Measurements from ENCODE around the gene PCIF1. TPM values are rescaled to one million over a fixed set of nuclear protein-coding genes. Genes with fewer than 3 reads are reported as not detected.

The PCIF1 gene
- total RNA-seq, 1 donor from 2014 or later = 6.3 TPM

DNA sequence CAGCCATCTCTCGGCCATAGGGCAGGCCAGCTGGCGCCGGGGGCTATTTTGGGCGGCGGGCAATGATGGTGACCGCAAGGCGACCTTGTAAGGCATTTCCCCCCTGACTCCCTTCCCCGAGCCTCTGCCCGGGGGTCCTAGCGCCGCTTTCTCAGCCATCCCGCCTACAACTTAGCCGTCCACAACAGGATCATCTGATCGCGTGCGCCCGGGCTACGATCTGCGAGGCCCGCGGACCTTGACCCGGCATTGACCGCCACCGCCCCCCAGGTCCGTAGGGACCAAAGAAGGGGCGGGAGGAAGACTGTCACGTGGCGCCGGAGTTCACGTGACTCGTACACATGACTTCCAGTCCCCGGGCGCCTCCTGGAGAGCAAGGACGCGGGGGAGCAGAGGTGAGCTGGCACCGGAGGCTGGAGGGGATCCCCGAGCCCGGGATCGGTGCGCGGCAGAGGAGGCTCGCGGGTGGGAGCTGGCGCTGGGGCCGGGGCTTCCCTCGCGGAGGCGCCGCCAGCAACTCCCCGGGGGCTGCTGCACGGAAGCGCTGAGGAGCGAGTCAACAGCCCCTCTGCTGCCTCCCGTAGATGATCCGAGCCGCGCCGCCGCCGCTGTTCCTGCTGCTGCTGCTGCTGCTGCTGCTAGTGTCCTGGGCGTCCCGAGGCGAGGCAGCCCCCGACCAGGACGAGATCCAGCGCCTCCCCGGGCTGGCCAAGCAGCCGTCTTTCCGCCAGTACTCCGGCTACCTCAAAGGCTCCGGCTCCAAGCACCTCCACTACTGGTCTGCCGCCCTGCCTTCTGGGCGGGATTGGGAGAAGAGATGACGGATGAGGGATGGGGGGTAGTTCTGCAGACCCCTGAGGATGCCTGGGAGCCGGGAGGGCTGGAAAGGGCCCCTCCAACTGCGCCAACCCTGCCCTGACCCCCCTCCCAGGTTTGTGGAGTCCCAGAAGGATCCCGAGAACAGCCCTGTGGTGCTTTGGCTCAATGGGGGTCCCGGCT, 43.2 kb upstream of the PCIF1 start, which contains the start of the genes CTSA and NEURL2:
CTSA (plus strand) TSS at position 351 of the 999 bp plus-strand sequence; CDS start at position 585, 234 bp downstream.
NEURL2 (minus strand) TSS at position 224 of the 999 bp plus-strand sequence; CDS start at position 7, 217 bp downstream.
- FAIRE-seq (no peak), DNase-seq (ENCODE audit: low read depth) (peak; percentile 62)
- TF ChIP-seq, protein P1, sequence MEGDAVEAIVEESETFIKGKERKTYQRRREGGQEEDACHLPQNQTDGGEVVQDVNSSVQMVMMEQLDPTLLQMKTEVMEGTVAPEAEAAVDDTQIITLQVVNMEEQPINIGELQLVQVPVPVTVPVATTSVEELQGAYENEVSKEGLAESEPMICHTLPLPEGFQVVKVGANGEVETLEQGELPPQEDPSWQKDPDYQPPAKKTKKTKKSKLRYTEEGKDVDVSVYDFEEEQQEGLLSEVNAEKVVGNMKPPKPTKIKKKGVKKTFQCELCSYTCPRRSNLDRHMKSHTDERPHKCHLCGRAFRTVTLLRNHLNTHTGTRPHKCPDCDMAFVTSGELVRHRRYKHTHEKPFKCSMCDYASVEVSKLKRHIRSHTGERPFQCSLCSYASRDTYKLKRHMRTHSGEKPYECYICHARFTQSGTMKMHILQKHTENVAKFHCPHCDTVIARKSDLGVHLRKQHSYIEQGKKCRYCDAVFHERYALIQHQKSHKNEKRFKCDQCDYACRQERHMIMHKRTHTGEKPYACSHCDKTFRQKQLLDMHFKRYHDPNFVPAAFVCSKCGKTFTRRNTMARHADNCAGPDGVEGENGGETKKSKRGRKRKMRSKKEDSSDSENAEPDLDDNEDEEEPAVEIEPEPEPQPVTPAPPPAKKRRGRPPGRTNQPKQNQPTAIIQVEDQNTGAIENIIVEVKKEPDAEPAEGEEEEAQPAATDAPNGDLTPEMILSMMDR (IDR thresholded peaks at IDR 0.05; ENCODE audit: insufficient read depth, low read length, severe bottlenecking) = peak; percentile 16
- peak within 1 kb of the TSS; percentile 89 for H3K4me3 ChIP-seq (ENCODE audit: low read depth, low read length)
- no peaks in the 10 kb centered on the region for H3K27me3 ChIP-seq (ENCODE audit: control insufficient read depth, insufficient read depth, low read length)
- peaks cover 6% of the 10 kb centered on the region for H3K36me3 ChIP-seq (ENCODE audit: control insufficient read depth, insufficient read depth, low read length)

DNA sequence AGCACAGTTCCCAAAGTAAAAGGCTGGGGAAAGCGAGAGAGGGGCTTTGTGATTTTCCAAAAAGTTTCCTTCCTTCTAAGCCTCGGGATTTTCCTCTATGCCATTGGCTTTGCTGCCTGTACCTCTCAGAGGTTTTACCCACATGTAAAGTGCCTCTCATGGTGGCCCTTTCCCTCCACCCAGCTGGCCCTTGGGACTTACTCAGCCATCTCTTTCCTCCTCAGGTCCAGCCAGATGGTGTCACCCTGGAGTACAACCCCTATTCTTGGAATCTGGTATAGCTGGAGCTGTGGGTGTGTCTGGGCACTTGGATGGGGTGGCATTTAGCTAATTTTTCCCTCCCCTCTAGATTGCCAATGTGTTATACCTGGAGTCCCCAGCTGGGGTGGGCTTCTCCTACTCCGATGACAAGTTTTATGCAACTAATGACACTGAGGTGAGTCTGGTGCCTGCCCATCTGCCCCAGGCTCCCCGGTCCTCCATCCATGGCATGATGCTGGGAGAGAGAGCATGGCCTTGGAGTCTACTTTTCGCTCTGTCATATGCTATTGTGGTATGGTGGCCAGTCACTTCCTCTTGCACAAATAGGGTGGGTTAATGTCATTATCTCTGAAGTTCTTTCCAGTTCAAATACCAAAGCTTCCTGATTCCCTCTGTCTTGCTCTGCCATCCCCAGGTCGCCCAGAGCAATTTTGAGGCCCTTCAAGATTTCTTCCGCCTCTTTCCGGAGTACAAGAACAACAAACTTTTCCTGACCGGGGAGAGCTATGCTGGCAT, 42.2 kb upstream of the PCIF1 start:
- FAIRE-seq = no peak

DNA sequence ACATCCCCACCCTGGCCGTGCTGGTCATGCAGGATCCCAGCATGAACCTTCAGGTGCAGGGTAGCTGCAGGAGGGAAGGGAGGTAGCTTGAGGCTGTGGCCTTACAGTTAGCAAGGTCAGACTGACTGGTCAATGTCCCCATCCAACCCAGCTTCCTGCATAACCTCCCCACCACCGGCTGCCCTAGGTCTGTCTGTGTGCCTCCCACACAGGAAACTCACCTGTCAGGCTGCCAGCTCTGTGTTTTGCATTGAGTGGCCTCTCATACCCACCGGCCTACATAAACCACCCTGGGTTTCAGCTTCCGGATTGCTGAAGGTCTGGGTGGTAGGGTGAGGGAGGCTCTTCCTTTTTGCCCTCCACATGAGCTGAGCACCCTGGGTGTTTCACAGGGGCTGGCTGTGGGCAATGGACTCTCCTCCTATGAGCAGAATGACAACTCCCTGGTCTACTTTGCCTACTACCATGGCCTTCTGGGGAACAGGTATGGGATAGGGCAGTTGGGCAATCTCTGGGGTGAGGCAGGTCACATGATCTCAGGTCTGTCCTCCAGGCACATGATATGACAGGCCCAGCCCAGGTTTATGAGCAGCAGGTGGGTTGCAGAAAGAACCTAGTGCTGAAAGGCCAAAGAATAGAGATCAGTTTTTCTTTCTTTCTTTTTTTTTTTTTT, 41.5 kb upstream of the PCIF1 start:
- TF ChIP-seq, protein P1 (IDR thresholded peaks at IDR 0.05; ENCODE audit: insufficient read depth, low read length, severe bottlenecking) = no peak
- Histone ChIP-seq H3K27me3 (ENCODE audit: control insufficient read depth, insufficient read depth, low read length) (no peaks in the 10 kb centered on the region), H3K4me3 (ENCODE audit: low read depth, low read length) (no peak overlapping the region), H3K36me3 (ENCODE audit: control insufficient read depth, insufficient read depth, low read length) (peaks cover 11% of the 10 kb centered on the region)
- FAIRE-seq (no peak), DNase-seq (ENCODE audit: low read depth) (peak; percentile 57)

More for the DNA sequence above, 42.2 kb upstream of the PCIF1 start:
- Histone ChIP-seq H3K4me3 (ENCODE audit: low read depth, low read length) (peak overlapping the region; percentile 89), H3K27me3 (ENCODE audit: control insufficient read depth, insufficient read depth, low read length) (no peaks in the 10 kb centered on the region), H3K36me3 (ENCODE audit: control insufficient read depth, insufficient read depth, low read length) (peaks cover 9% of the 10 kb centered on the region)
- TF ChIP-seq, protein P1 (IDR thresholded peaks at IDR 0.05; ENCODE audit: insufficient read depth, low read length, severe bottlenecking) = peak; percentile 12
- peak; percentile 45 for DNase-seq (ENCODE audit: low read depth)

DNA sequence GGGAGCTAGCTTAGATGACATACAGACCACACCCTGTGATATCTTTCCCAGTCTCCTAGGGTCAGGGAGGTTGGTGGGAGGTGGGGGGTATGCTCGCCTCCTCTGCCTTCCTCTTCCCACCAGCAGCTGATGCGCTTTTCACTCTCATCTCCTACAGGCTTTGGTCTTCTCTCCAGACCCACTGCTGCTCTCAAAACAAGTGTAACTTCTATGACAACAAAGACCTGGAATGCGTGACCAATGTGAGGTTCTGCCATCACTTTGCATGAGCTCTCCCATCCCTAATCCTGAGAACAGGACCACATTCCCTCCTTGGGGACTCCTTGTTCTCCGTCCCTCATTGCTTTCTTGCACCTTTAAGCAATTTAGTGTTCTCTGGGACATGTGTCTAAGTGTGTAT, 40.7 kb upstream of the PCIF1 start:
- Histone ChIP-seq H3K4me3 (ENCODE audit: low read depth, low read length) (no peak overlapping the region), H3K36me3 (ENCODE audit: control insufficient read depth, insufficient read depth, low read length) (peaks cover 14% of the 10 kb centered on the region), H3K27me3 (ENCODE audit: control insufficient read depth, insufficient read depth, low read length) (no peaks in the 10 kb centered on the region)
- DNase-seq (ENCODE audit: low read depth) (no peak), FAIRE-seq (no peak)
- TF ChIP-seq, protein P1 (IDR thresholded peaks at IDR 0.05; ENCODE audit: insufficient read depth, low read length, severe bottlenecking) = no peak

DNA sequence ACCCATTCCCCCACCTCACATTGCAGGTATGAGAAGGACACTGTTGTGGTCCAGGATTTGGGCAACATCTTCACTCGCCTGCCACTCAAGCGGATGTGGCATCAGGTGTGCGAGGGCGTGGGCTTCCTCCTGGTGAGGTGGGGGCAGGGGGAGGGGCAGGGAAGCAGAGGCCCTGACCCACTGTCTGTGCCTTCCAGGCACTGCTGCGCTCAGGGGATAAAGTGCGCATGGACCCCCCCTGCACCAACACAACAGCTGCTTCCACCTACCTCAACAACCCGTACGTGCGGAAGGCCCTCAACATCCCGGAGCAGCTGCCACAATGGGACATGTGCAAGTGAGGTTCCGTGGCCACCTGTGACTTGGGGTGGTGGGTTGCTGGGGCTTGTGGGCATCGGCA, 39.7 kb upstream of the PCIF1 start:
- H3K27me3 ChIP-seq (ENCODE audit: control insufficient read depth, insufficient read depth, low read length) = no peaks in the 10 kb centered on the region
- TF ChIP-seq, protein P1 (IDR thresholded peaks at IDR 0.05; ENCODE audit: insufficient read depth, low read length, severe bottlenecking) = no peak
- DNase-seq (ENCODE audit: low read depth) = no peak
- no peak for FAIRE-seq
- peaks cover 16% of the 10 kb centered on the region for H3K36me3 ChIP-seq (ENCODE audit: control insufficient read depth, insufficient read depth, low read length)
- no peak overlapping the region for H3K4me3 ChIP-seq (ENCODE audit: low read depth, low read length)
